Activated CD8-positive, alpha-beta T cell treated with anti-CD3 and anti-CD28 coated beads, Interleukin-2, amount 10 ng/mL, durations not matched to agents 7 days and 5 days (primary cell): Measurements from ENCODE around the gene KIAA0408. TPM values are rescaled to one million over a fixed set of nuclear protein-coding genes. Genes with fewer than 3 reads are reported as not detected.

Source experiments
- ATAC-seq: fragments of 150-1000 bp; cut with Tn5 transposase; one replicate; pipeline ENCODE4 v1.10.0; 2021; ENCODE audit warnings: moderate library complexity
- CTCF ChIA-PET: fragments of 350-600 bp; sonication (Branson Sonifier 250); formaldehyde crosslinking; loops from one replicate; lab custom pipeline; 2021; ENCODE audit warnings: antibody characterized with exemption; lab: Charles Lee
- POLR2A ChIA-PET: fragments of 350-600 bp; sonication (Branson Sonifier 250); formaldehyde crosslinking; loops from one replicate; lab custom pipeline; 2021; ENCODE audit warnings: antibody characterized with exemption; lab: Charles Lee
- DNase-seq: peaks from one replicate; pipeline ENCODE4 v3.0.0-alpha.2; 2020
- H3K27ac Mint-ChIP-seq: one replicate; pipeline ENCODE4 v1.8.0; 2021; ENCODE audit warnings: mild to moderate bottlenecking, mixed read lengths
- H3K27me3 Mint-ChIP-seq: one replicate; pipeline ENCODE4 v1.8.0; 2021; ENCODE audit warnings: low read depth, mixed read lengths
- H3K36me3 Mint-ChIP-seq: one replicate; pipeline ENCODE4 v1.8.0; 2021; ENCODE audit warnings: low read depth, mixed read lengths
- H3K4me1 Mint-ChIP-seq: one replicate; pipeline ENCODE4 v1.8.0; 2021; ENCODE audit warnings: low read depth, mixed read lengths
- H3K4me3 Mint-ChIP-seq: one replicate; pipeline ENCODE4 v1.8.0; 2021; ENCODE audit warnings: mild to moderate bottlenecking, mixed read lengths
- H3K9me3 Mint-ChIP-seq: one replicate; pipeline ENCODE4 v1.8.0; 2022; ENCODE audit warnings: mixed read lengths; ENCODE audit not compliant: insufficient read depth
- total RNA-seq, 2 experiments: library from RNA; stranded (reverse); gene quantifications; one replicate each; pipeline ENCODE4 v1.2.3, GENCODE V29; 2021

Gene KIAA0408
- total RNA-seq, 2 experiments from 2014 or later = 2.6 to 3.1 TPM

GRCh38 chr6:127462376-127462775 is 3.2 kb upstream of the KIAA0408 start:
- no peaks in the 10 kb centered on the region for H3K36me3 Mint-ChIP-seq
- peaks cover 13% of the 10 kb centered on the region for H3K4me1 Mint-ChIP-seq
- H3K9me3 Mint-ChIP-seq = no peaks in the 10 kb centered on the region
- DNase-seq (no peak), ATAC-seq (no peak)
- no peak overlapping the region for H3K27ac Mint-ChIP-seq
- H3K4me3 Mint-ChIP-seq = no peak overlapping the region
- H3K27me3 Mint-ChIP-seq = peaks cover 3% of the 10 kb centered on the region
- ChIA-PET CTCF (interaction anchor here (0.9 to 3.1 kb wide), 4 partner anchors 54 to 160 kb away, joined by 3 to 44 read pairs (median 11); no protein-coding TSS in a partner anchor), POLR2A (no interaction called here)

GRCh38 chr6:127460465-127460864 is 1.3 kb upstream of the KIAA0408 start:
- Mint-ChIP-seq H3K4me3 (no peak overlapping the region), H3K4me1 (peaks cover 13% of the 10 kb centered on the region), H3K36me3 (no peaks in the 10 kb centered on the region), H3K27ac (no peak overlapping the region), H3K9me3 (no peaks in the 10 kb centered on the region), H3K27me3 (peaks cover 7% of the 10 kb centered on the region)
- ATAC-seq = no peak
- POLR2A ChIA-PET = interaction anchor here (0.6 kb wide), 1 partner anchor 8 kb away, joined by 3 read pairs; no protein-coding TSS in a partner anchor
- CTCF ChIA-PET = interaction anchor here (1.0 to 1.6 kb wide), 2 partner anchors 155 to 194 kb away, joined by 4 read pairs; partner anchors contain the start of gene RNF146
- no peak for DNase-seq

- no peak for DNase-seq
- Mint-ChIP-seq H3K36me3 (no peaks in the 10 kb centered on the region), H3K27ac (no peak overlapping the region), H3K4me3 (no peak overlapping the region), H3K4me1 (peaks cover 11% of the 10 kb centered on the region), H3K9me3 (no peaks in the 10 kb centered on the region), H3K27me3 (peaks cover 7% of the 10 kb centered on the region)
- ChIA-PET POLR2A (no interaction called here), CTCF (interaction anchor here (0.8 to 2.0 kb wide), 3 partner anchors 39 to 192 kb away, joined by 3 to 11 read pairs (median 4); partner anchors contain the start of gene RNF146)
- no peak for ATAC-seq
These were observed 372 bp downstream of the KIAA0408 start for GRCh38 chr6:127458817-127459216.

DNA sequence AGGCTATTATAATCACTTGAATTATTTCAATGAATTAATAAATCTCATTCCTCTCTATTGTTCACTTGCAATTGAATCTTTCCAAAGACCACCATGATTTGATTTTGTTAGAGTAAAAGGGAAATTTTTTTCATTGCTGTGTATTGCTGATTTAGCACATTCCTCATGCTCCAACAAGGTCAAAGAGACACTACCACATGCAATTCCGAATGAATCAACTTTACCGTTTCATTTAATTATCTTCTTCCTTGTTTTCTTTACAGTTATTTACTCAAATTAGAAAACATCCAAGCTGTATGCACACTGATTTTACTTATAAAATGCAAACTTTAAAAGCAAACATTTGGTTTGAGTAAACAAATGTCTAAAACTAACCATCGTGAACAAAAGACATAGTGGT is 967 bp downstream of the KIAA0408 start:
- no peak for ATAC-seq
- H3K4me3 Mint-ChIP-seq = no peak overlapping the region
- H3K9me3 Mint-ChIP-seq = no peaks in the 10 kb centered on the region
- peaks cover 9% of the 10 kb centered on the region for H3K27me3 Mint-ChIP-seq
- POLR2A ChIA-PET = no interaction called here
- H3K27ac Mint-ChIP-seq = no peak overlapping the region
- H3K4me1 Mint-ChIP-seq = peaks cover 11% of the 10 kb centered on the region
- DNase-seq = no peak
- H3K36me3 Mint-ChIP-seq = no peaks in the 10 kb centered on the region
- CTCF ChIA-PET = interaction anchor here (2.0 kb wide), 1 partner anchor 58 kb away, joined by 11 read pairs; no protein-coding TSS in a partner anchor

DNA sequence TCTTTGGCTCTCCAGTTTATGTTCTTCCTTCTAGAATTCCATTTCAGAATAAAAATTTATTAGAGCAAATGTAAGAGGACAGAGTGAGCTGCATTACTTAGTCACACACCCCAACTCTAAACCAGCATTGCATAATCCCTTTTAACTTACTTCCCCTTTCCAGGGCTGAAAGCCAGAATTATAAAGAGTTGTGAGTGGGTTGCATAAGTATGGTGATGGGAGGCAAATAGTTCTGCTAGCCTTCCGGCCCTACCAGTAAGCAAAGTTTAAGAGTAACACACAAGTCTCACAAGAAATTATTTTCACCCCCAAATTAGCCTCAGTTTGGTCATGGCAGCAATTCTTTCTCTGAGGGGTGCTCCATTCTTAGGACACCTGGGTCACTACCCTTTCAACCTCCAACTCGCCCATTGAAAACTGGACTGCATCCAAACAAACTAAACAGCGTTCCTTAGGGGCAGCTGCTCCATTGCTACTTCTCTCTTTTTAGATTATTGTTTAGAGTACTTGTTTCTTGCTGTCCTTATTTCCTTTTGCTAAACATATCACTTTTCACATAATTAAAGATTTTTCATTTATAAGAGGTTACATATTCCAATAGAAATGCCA is 1.6 kb downstream of the KIAA0408 start:
- H3K36me3 Mint-ChIP-seq = no peaks in the 10 kb centered on the region
- H3K9me3 Mint-ChIP-seq = no peaks in the 10 kb centered on the region
- no peak overlapping the region for H3K27ac Mint-ChIP-seq
- no peak overlapping the region for H3K4me3 Mint-ChIP-seq
- peaks cover 11% of the 10 kb centered on the region for H3K4me1 Mint-ChIP-seq
- no peak for DNase-seq
- ATAC-seq = no peak
- ChIA-PET CTCF (no interaction called here), POLR2A (no interaction called here)
- peaks cover 9% of the 10 kb centered on the region for H3K27me3 Mint-ChIP-seq

DNA sequence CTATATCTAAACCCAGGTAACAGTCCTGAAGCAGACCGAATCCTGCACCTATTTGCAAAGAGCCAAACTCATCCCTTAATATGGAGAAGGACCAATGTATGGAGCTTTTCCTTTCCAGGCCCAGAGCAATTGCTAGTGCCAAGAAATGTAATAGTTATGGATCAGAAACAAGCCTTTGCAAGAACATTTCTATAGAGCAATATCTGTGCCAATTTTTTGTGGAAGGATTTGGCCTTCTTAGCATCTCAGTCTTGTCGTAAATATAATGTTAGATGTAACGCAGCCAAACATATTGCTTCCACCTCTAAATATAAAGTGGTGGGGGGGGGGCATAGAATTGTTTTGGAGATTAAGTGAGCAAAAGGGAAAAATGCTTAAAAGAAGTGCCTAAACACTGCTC is 2.7 kb downstream of the KIAA0408 start:
- DNase-seq = no peak
- no peak overlapping the region for H3K27ac Mint-ChIP-seq
- ChIA-PET POLR2A (no interaction called here), CTCF (no interaction called here)
- no peak overlapping the region for H3K4me3 Mint-ChIP-seq
- H3K36me3 Mint-ChIP-seq = no peaks in the 10 kb centered on the region
- H3K27me3 Mint-ChIP-seq = peaks cover 9% of the 10 kb centered on the region
- ATAC-seq = no peak
- H3K9me3 Mint-ChIP-seq = no peaks in the 10 kb centered on the region
- H3K4me1 Mint-ChIP-seq = peaks cover 11% of the 10 kb centered on the region

GRCh38 chr6:127453845-127454619 is 5.2 kb downstream of the KIAA0408 start:
- Mint-ChIP-seq H3K4me3 (no peak overlapping the region), H3K27ac (no peak overlapping the region), H3K27me3 (peaks cover 9% of the 10 kb centered on the region), H3K36me3 (no peaks in the 10 kb centered on the region), H3K9me3 (no peaks in the 10 kb centered on the region), H3K4me1 (no peaks in the 10 kb centered on the region)
- CTCF ChIA-PET = no interaction called here
- no peak for DNase-seq
- no peak for ATAC-seq
- POLR2A ChIA-PET = no interaction called here

DNA sequence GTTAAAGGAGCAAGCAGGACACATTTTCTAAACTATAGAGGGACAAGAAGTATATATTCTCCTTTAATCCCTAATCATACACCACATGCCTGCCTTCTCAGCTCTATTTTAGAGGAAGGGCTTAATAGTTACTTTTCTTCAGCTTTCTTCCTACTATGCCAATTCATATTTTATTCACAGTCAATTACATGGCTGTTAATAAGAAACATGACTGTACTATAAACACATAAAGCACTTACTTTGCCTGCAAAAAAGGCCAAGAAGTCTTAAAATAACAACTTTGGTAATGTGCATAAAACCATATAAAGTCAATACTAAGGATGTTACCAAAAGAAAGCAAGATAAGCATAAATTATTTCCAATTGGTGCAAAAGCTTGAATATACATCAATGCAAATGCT is 6.4 kb downstream of the KIAA0408 start:
- DNase-seq = no peak
- CTCF ChIA-PET = no interaction called here

GRCh38 chr6:127451388-127451787 is 7.8 kb downstream of the KIAA0408 start:
- DNase-seq (no peak), ATAC-seq (no peak)
- H3K27me3 Mint-ChIP-seq = peaks cover 5% of the 10 kb centered on the region
- H3K4me3 Mint-ChIP-seq = no peak overlapping the region
- no peaks in the 10 kb centered on the region for H3K36me3 Mint-ChIP-seq
- H3K27ac Mint-ChIP-seq = no peak overlapping the region
- H3K9me3 Mint-ChIP-seq = no peaks in the 10 kb centered on the region
- H3K4me1 Mint-ChIP-seq = no peaks in the 10 kb centered on the region
- CTCF ChIA-PET = no interaction called here
- POLR2A ChIA-PET = no interaction called here

More for the DNA sequence above, 6.4 kb downstream of the KIAA0408 start:
- Mint-ChIP-seq H3K9me3 (no peaks in the 10 kb centered on the region), H3K27me3 (peaks cover 9% of the 10 kb centered on the region), H3K36me3 (no peaks in the 10 kb centered on the region), H3K4me1 (no peaks in the 10 kb centered on the region), H3K27ac (no peak overlapping the region), H3K4me3 (no peak overlapping the region)
- no peak for ATAC-seq
- POLR2A ChIA-PET = interaction anchor here (0.7 kb wide), 1 partner anchor 897 kb away, joined by 3 read pairs; no protein-coding TSS in a partner anchor

- ATAC-seq = no peak
- ChIA-PET POLR2A (interaction anchor here (1.4 kb wide), 1 partner anchor 69 kb away, joined by 3 read pairs; no protein-coding TSS in a partner anchor), CTCF (interaction anchor here (1.2 to 1.6 kb wide), 3 partner anchors 27 to 99 kb away, joined by 3 to 5 read pairs (median 5); no protein-coding TSS in a partner anchor)
- DNase-seq = no peak
- no peak overlapping the region for H3K4me3 Mint-ChIP-seq
- H3K9me3 Mint-ChIP-seq = no peaks in the 10 kb centered on the region
- no peaks in the 10 kb centered on the region for H3K4me1 Mint-ChIP-seq
- H3K27ac Mint-ChIP-seq = no peak overlapping the region
- no peaks in the 10 kb centered on the region for H3K36me3 Mint-ChIP-seq
- H3K27me3 Mint-ChIP-seq = no peaks in the 10 kb centered on the region
These were observed 11.4 kb downstream of the KIAA0408 start for GRCh38 chr6:127447780-127448179.

- H3K27me3 Mint-ChIP-seq = no peaks in the 10 kb centered on the region
- no peak for DNase-seq
- no peaks in the 10 kb centered on the region for H3K9me3 Mint-ChIP-seq
- H3K4me1 Mint-ChIP-seq = no peaks in the 10 kb centered on the region
- no peaks in the 10 kb centered on the region for H3K36me3 Mint-ChIP-seq
- no peak overlapping the region for H3K4me3 Mint-ChIP-seq
- POLR2A ChIA-PET = no interaction called here
- CTCF ChIA-PET = interaction anchor here (1.6 kb wide), 1 partner anchor 70 kb away, joined by 5 read pairs; no protein-coding TSS in a partner anchor
- no peak for ATAC-seq
- no peak overlapping the region for H3K27ac Mint-ChIP-seq
These were observed 12.8 kb downstream of the KIAA0408 start for GRCh38 chr6:127446356-127446755.

DNA sequence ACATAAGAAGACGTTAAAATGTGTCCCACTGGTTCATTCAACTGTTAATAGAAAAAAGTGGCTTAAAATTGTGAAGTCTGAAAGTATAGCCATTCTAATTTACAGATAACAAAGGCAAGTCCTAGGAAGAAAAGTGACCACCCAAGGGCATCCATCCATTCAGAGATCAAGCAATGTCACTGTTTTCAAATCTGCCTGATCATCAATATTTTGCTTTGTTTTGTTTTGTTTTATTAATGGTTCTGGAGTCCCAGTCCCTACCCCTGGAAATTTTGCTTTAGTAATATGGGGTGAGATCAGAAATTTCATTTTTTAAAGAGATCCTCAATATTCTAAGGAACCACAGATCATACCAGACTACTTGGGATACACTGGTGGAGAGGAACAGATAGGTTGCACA is 17.3 kb downstream of the KIAA0408 start:
- no peaks in the 10 kb centered on the region for H3K36me3 Mint-ChIP-seq
- CTCF ChIA-PET = no interaction called here

More for the DNA sequence above, 17.3 kb downstream of the KIAA0408 start:
- H3K27ac Mint-ChIP-seq = no peak overlapping the region
- ATAC-seq (no peak), DNase-seq (no peak)
- no peak overlapping the region for H3K4me3 Mint-ChIP-seq
- H3K9me3 Mint-ChIP-seq = no peaks in the 10 kb centered on the region
- peaks cover 4% of the 10 kb centered on the region for H3K27me3 Mint-ChIP-seq
- POLR2A ChIA-PET = no interaction called here
- no peaks in the 10 kb centered on the region for H3K4me1 Mint-ChIP-seq
